Right lobe of liver (tissue), 6 donors: ENCODE results near the gene APP. TPM values are rescaled to one million over a fixed set of nuclear protein-coding genes. Genes with fewer than 3 reads are reported as not detected.

Source experiments
- ATAC-seq, 4 donors: fragments of 200-7000 bp; cut with Tn5 transposase; one replicate each; pipeline ENCODE4 v1.9.1; 2020; ENCODE audit warnings: mild to moderate bottlenecking in 4 of 4, moderate library complexity in 4 of 4
- DNase-seq, 3 donors: peaks; one replicate each; pipeline ENCODE4 v3.0.0-alpha.2; 2020
- H3K27ac ChIP-seq, 3 donors: fragments of 200-600 bp; one replicate each; pipeline ENCODE4 v1.8.0; 2022
- H3K27me3 ChIP-seq, 2 donors: fragments of 200-600 bp; one replicate each; pipeline ENCODE4 v1.8.0; 2022
- H3K36me3 ChIP-seq, 4 donors: fragments of 200-600 bp; sonication (generic) in 1 of 4; one replicate each; pipeline versions ENCODE4 v1.5.1 to v1.8.0; 2017 to 2022; ENCODE audit warnings: control low read depth in 1 of 4
- H3K4me1 ChIP-seq, 4 donors: fragments of 200-600 bp; sonication (generic) in 1 of 4; one replicate each; pipeline versions ENCODE4 v1.5.1 to v1.8.0; 2017 to 2022; ENCODE audit warnings: control low read depth in 1 of 4
- H3K4me3 ChIP-seq, 3 donors: fragments of 200-600 bp; one replicate each; pipeline ENCODE4 v1.8.0; 2022
- H3K9me3 ChIP-seq, 4 donors: fragments of 200-600 bp; sonication (generic) in 1 of 4; one replicate each; pipeline versions ENCODE4 v1.5.1 to v1.8.0; 2017 to 2022; ENCODE audit warnings: control low read depth in 1 of 4
- POLR2A ChIP-seq: fragments of 450-650 bp; IDR thresholded peaks from one replicate; pipeline ENCODE4 v1.6.1; 2017; ENCODE audit warnings: antibody characterized with exemption, mild to moderate bottlenecking
- WGBS: methylation state at CpG from one replicate; pipeline ENCODE4 v1.1.6; 2018; ENCODE audit warnings: low coverage, low lambda C conversion rate; ENCODE audit not compliant: insufficient coverage; ENCODE audit errors: missing lambda C conversion rate; 5-methylcytosine and 5-hydroxymethylcytosine counted together
- intact Hi-C, 2 donors: fragments of 100-400 bp; cut with DNase I; formaldehyde crosslinking; loops; one replicate each; pipeline versions ENCODE4 v1.11.2 to v1.14.1; 2022
- total RNA-seq, 6 experiments: library from RNA; depleted of rRNA in 2 of 6; stranded (reverse); fragments of >200 nt in 2 of 6; fragmentation: NEBNext Ultra II Directional in 3 of 6; extraction: Animal tissue kit (Norgen Biotek cat#: 25700) in 3 of 6; gene quantifications; one replicate each; pipeline versions ENCODE4 v1.1.0 to v1.2.4, GENCODE V29; 2016 to 2023
- TF ChIP-seq, protein P1 (sequence below), 4 donors: fragments of 200-600 bp in 3 of 4; fragments of 450-650 bp in 1 of 4; IDR thresholded peaks; one replicate each; pipeline versions ENCODE4 v1.5.1 to v1.8.0; 2016 to 2022; ENCODE audit warnings: antibody characterized with exemption in 4 of 4, mild to moderate bottlenecking in 2 of 4
- donor health status: DM: no; HTN: yes; CAD: no.
- donor health status: DM: no; HTN: no; CAD: no.
- donor health status: DM: no; HTN: no; CAD: no.
- donor health status: DM: no; HTN: yes; CAD: no.
- donor health status: DM: no; HTN: yes; CAD: no.

Gene APP
- total RNA-seq, 6 experiments from 2014 or later, result 127 to 262 (median 208) TPM

DNA sequence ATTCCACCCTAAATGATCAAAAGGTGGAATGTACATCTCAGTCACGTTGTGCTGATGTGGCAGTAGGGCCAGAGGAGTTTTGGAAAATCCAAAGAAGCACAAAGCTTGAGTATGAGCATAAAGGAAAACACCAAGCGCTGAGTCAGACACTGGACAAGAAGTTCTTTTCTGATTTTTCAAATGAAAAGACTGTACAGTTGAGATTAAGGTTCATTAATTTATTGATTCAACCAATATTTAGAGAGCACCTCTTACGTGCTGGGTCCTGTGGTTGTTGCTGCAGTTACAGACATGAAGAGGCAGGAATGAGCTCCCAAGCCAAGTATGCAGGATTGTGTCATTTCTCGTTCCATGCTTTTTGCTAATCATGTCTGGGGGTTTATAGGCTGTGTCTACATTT is 28.9 kb upstream of the APP start:
- no peaks in the 10 kb centered on the region for H3K27me3 ChIP-seq
- no peaks in the 10 kb centered on the region for H3K36me3 ChIP-seq
- no peaks in the 10 kb centered on the region for H3K9me3 ChIP-seq
- peak in 1 of 4 donors; percentile 53 for ATAC-seq
- intact Hi-C loops, result no loop called here
- no peak overlapping the region for H3K4me3 ChIP-seq
- H3K4me1 ChIP-seq, result no peaks in the 10 kb centered on the region
- no peak for TF ChIP-seq POLR2A
- TF ChIP-seq, protein P1, sequence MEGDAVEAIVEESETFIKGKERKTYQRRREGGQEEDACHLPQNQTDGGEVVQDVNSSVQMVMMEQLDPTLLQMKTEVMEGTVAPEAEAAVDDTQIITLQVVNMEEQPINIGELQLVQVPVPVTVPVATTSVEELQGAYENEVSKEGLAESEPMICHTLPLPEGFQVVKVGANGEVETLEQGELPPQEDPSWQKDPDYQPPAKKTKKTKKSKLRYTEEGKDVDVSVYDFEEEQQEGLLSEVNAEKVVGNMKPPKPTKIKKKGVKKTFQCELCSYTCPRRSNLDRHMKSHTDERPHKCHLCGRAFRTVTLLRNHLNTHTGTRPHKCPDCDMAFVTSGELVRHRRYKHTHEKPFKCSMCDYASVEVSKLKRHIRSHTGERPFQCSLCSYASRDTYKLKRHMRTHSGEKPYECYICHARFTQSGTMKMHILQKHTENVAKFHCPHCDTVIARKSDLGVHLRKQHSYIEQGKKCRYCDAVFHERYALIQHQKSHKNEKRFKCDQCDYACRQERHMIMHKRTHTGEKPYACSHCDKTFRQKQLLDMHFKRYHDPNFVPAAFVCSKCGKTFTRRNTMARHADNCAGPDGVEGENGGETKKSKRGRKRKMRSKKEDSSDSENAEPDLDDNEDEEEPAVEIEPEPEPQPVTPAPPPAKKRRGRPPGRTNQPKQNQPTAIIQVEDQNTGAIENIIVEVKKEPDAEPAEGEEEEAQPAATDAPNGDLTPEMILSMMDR (IDR thresholded peaks at IDR 0.05), result no peak
- WGBS, result 35% methylated on average over 4 of the region's 4 CpGs
- no peak for DNase-seq
- H3K27ac ChIP-seq, result no peak overlapping the region

DNA sequence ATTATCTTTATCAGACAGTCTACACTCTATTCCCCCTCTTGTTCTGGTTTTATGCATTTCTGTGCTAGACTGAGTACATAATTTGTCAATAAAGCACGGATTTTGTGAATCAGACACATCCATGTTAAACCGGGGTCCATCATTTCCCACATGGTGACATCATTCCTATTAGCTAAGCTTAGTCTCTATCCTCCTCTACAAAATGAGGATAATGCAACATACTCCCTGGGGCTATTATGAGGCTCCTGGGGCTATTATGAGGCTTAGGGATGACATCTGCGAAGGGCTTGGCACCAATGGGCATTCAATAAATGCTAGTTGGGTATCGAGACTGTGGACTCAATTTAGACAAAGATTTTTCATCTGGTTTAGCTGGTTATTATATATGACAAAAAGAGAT is 25.1 kb upstream of the APP start:
- DNase-seq (no peak), ATAC-seq (no peak)
- intact Hi-C loops, result no loop called here
- Histone ChIP-seq H3K4me3 (no peak overlapping the region), H3K4me1 (no peaks in the 10 kb centered on the region), H3K9me3 (no peaks in the 10 kb centered on the region), H3K27me3 (no peaks in the 10 kb centered on the region), H3K36me3 (no peaks in the 10 kb centered on the region), H3K27ac (no peak overlapping the region)
- TF ChIP-seq, protein P1 (IDR thresholded peaks at IDR 0.05), result no peak
- TF ChIP-seq POLR2A, result no peak
- WGBS, result 77% methylated on average over 4 of the region's 4 CpGs

- H3K9me3 ChIP-seq, result no peaks in the 10 kb centered on the region
- intact Hi-C loops, result no loop called here
- H3K27ac ChIP-seq, result no peak overlapping the region
- DNase-seq (no peak), ATAC-seq (no peak)
- no peaks in the 10 kb centered on the region for H3K36me3 ChIP-seq
- no peak overlapping the region for H3K4me3 ChIP-seq
- WGBS, result 35% methylated on average over 6 of the region's 6 CpGs
- H3K4me1 ChIP-seq, result no peaks in the 10 kb centered on the region
- TF ChIP-seq, protein P1 (IDR thresholded peaks at IDR 0.05), result no peak
- TF ChIP-seq POLR2A, result no peak
- H3K27me3 ChIP-seq, result no peaks in the 10 kb centered on the region
Observed at GRCh38 chr21:26194811-26195251, 24.3 kb upstream of the APP start.

DNA sequence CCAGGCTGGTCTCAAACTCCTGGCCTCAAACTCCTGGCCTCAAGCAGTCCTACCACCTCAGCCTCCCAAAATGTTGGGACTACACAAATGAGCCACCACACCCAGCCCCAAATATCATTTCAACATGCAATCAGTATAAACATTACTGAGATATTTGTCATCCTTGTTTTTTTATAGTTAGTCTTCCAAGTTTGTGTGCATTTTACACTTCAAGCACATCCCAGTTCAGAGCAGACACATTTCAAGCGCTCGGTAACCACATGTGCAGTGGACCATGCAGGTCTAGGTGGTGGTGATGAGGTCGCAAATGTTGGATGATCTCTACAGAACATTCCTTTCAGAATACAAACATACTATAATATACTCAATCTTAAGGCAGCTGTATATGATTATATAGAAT is 23.8 kb upstream of the APP start:
- TF ChIP-seq, protein P1 (IDR thresholded peaks at IDR 0.05), result no peak
- no peak for TF ChIP-seq POLR2A
- DNase-seq, result no peak
- 88% methylated on average over 3 of the region's 3 CpGs for WGBS

GRCh38 chr21:26191609-26192008 is 21.0 kb upstream of the APP start:
- intact Hi-C loops, result no loop called here
- DNase-seq, result no peak
- Histone ChIP-seq H3K4me3 (no peak overlapping the region), H3K27ac (no peak overlapping the region), H3K27me3 (no peaks in the 10 kb centered on the region), H3K36me3 (no peaks in the 10 kb centered on the region), H3K9me3 (no peaks in the 10 kb centered on the region), H3K4me1 (no peaks in the 10 kb centered on the region)
- no peak for ATAC-seq
- WGBS, result 66% methylated on average over 5 of the region's 5 CpGs
- TF ChIP-seq, protein P1 (IDR thresholded peaks at IDR 0.05), result no peak

More for the DNA sequence above, 23.8 kb upstream of the APP start:
- no peaks in the 10 kb centered on the region for H3K27me3 ChIP-seq
- H3K9me3 ChIP-seq, result no peaks in the 10 kb centered on the region
- no peak for ATAC-seq
- intact Hi-C loops, result no loop called here
- H3K27ac ChIP-seq, result no peak overlapping the region
- H3K4me1 ChIP-seq, result no peaks in the 10 kb centered on the region
- no peaks in the 10 kb centered on the region for H3K36me3 ChIP-seq
- H3K4me3 ChIP-seq, result no peak overlapping the region
